Left lung (tissue), 10 donors: ENCODE measurements around the gene RPTOR. TPM values are rescaled to one million over a fixed set of nuclear protein-coding genes. Genes with fewer than 3 reads are reported as not detected.
A peak's percentile ranks its signal among the peaks of the same experiment; 100 is the strongest.

Experiments used
- ATAC-seq: fragments of 200-7000 bp; cut with Tn5 transposase; one replicate; pipeline ENCODE4 v1.9.1; 2020; ENCODE audit warnings: moderate library complexity
- DNase-seq, 4 donors: peaks; one replicate each; pipeline ENCODE4 v3.0.0-alpha.2; 2013 to 2020
- H3K27ac ChIP-seq, 2 donors: fragments of 200-600 bp; sonication (generic) in 1 of 2; one replicate each; pipeline versions ENCODE4 v1.5.0 to v1.8.0; 2020 to 2021
- H3K27me3 ChIP-seq, 2 donors: fragments of 200-600 bp; sonication (generic) in 1 of 2; one replicate each; pipeline versions ENCODE4 v1.5.0 to v1.8.0; 2020 to 2021
- H3K36me3 ChIP-seq, 2 donors: fragments of 200-600 bp; sonication (generic) in 1 of 2; one replicate each; pipeline versions ENCODE4 v1.5.0 to v1.8.0; 2020 to 2021
- H3K4me1 ChIP-seq, 2 donors: fragments of 200-600 bp; one replicate each; pipeline ENCODE4 v1.8.0; 2021
- H3K4me3 ChIP-seq, 2 donors: fragments of 200-600 bp; sonication (generic) in 1 of 2; one replicate each; pipeline versions ENCODE4 v1.5.0 to v1.8.0; 2020 to 2021; ENCODE audit warnings: mild to moderate bottlenecking in 1 of 2
- H3K9me3 ChIP-seq, 2 donors: fragments of 200-600 bp; sonication (generic) in 1 of 2; one replicate each; pipeline versions ENCODE4 v1.5.0 to v1.8.0; 2020 to 2021
- intact Hi-C, 2 donors: fragments of 100-400 bp; cut with DNase I; formaldehyde crosslinking; loops; one replicate each; pipeline versions ENCODE4 v1.11.2 to v1.14.2; 2022
- polyA plus RNA-seq, 6 donors: library from polyadenylated mRNA; unstranded; fragments of 120-200 nt; gene quantifications; one replicate each; pipeline ENCODE4 v1.2.1, GENCODE V29; 2013; ENCODE audit not compliant: insufficient read length in 6 of 6
- total RNA-seq, 2 donors: library from RNA; stranded (reverse); fragmentation: NEBNext Ultra II Directional; extraction: Animal tissue kit (Norgen Biotek cat#: 25700); gene quantifications; one replicate each; pipeline ENCODE4 v1.2.1, GENCODE V29; 2021
- TF ChIP-seq, protein P1 (sequence below), 2 donors: fragments of 200-600 bp; sonication (generic) in 1 of 2; IDR thresholded peaks; one replicate each; pipeline versions ENCODE4 v1.5.0 to v1.8.0; 2021; ENCODE audit warnings: antibody characterized with exemption in 2 of 2
- donor health status: DM: no; HTN: yes; CAD: no.
- donor health status: DM: no; HTN: no; CAD: no.

RPTOR gene
- total and polyA plus RNA-seq, 8 donors, result 14.2 to 39.2 (median 20.7) TPM

GRCh38 chr17:80832266-80832676 lies 287.6 kb downstream of the RPTOR start:
- intact Hi-C loops, result no loop called here
- H3K4me1 ChIP-seq, result peaks cover 9 to 20% of the 10 kb centered on the region in 2 donors
- TF ChIP-seq, protein P1, sequence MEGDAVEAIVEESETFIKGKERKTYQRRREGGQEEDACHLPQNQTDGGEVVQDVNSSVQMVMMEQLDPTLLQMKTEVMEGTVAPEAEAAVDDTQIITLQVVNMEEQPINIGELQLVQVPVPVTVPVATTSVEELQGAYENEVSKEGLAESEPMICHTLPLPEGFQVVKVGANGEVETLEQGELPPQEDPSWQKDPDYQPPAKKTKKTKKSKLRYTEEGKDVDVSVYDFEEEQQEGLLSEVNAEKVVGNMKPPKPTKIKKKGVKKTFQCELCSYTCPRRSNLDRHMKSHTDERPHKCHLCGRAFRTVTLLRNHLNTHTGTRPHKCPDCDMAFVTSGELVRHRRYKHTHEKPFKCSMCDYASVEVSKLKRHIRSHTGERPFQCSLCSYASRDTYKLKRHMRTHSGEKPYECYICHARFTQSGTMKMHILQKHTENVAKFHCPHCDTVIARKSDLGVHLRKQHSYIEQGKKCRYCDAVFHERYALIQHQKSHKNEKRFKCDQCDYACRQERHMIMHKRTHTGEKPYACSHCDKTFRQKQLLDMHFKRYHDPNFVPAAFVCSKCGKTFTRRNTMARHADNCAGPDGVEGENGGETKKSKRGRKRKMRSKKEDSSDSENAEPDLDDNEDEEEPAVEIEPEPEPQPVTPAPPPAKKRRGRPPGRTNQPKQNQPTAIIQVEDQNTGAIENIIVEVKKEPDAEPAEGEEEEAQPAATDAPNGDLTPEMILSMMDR (IDR thresholded peaks at IDR 0.05), result no peak

GRCh38 chr17:80832888-80833583 lies 288.4 kb downstream of the RPTOR start:
- ATAC-seq, result peak; percentile 97
- intact Hi-C loops, result no loop called here
- peak; percentile 86 to 94 (median 90) for DNase-seq
- Histone ChIP-seq H3K36me3 (peaks cover 0 to 6% of the 10 kb centered on the region in 2 donors), H3K27ac (peak overlapping the region; percentile 90), H3K4me1 (peaks cover 9 to 18% of the 10 kb centered on the region in 2 donors), H3K27me3 (no peaks in the 10 kb centered on the region), H3K9me3 (no peaks in the 10 kb centered on the region), H3K4me3 (peak overlapping the region; percentile 16 to 45)
- TF ChIP-seq, protein P1 (IDR thresholded peaks at IDR 0.05), result no peak

More at GRCh38 chr17:80832266-80832676, 287.6 kb downstream of the RPTOR start:
- Histone ChIP-seq H3K27ac (peak overlapping the region; percentile 90), H3K27me3 (no peaks in the 10 kb centered on the region), H3K36me3 (no peaks in the 10 kb centered on the region), H3K9me3 (no peaks in the 10 kb centered on the region), H3K4me3 (peak overlapping the region; percentile 16 to 45)
- ATAC-seq, result peak; percentile 1
- DNase-seq, result peak in 2 of 4 donors; percentile 31 to 57

GRCh38 chr17:80833952-80834892 lies 289.6 kb downstream of the RPTOR start:
- H3K4me3 ChIP-seq, result no peak overlapping the region

DNA sequence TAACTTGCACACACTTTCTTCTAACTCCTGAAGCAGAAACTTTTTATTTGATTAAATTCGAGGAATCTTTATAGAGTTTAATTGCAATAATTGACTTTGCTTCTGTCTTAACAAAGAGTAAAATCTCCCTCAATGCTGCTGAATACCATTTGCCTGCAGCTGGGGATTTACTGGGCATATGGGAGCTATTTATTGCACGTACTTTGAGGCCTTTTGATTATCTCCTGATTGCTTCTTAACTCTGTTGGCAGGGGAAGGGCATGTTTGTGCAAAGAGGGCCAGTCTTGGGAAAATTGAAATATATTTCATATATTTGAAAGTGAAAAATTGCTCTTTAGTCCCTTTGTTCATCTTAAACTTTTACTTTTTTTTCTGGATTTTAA lies 290.2 kb downstream of the RPTOR start:
- TF ChIP-seq, protein P1 (IDR thresholded peaks at IDR 0.05), result no peak
- peaks cover 9 to 18% of the 10 kb centered on the region in 2 donors for H3K4me1 ChIP-seq
- no peak for ATAC-seq
- H3K9me3 ChIP-seq, result no peaks in the 10 kb centered on the region
- DNase-seq, result peak in 2 of 4 donors; percentile 63 to 74
- no peak overlapping the region for H3K4me3 ChIP-seq
- H3K27me3 ChIP-seq, result no peaks in the 10 kb centered on the region
- intact Hi-C loops, result no loop called here
- peaks cover 0 to 21% of the 10 kb centered on the region in 2 donors for H3K36me3 ChIP-seq
- peak overlapping the region in 1 of 2 donors; percentile 90 for H3K27ac ChIP-seq

More at GRCh38 chr17:80833952-80834892, 289.6 kb downstream of the RPTOR start:
- DNase-seq (peak; percentile 39 to 71 (median 52)), ATAC-seq (peak; percentile 8)
- Histone ChIP-seq H3K27me3 (no peaks in the 10 kb centered on the region), H3K4me1 (peaks cover 9 to 18% of the 10 kb centered on the region in 2 donors), H3K27ac (peak overlapping the region; percentile 90), H3K36me3 (peaks cover 0 to 16% of the 10 kb centered on the region in 2 donors), H3K9me3 (no peaks in the 10 kb centered on the region)
- intact Hi-C loops, result no loop called here
- TF ChIP-seq, protein P1 (IDR thresholded peaks at IDR 0.05), result no peak
